Activated CD8-positive, alpha-beta memory T cell treated with anti-CD3 and anti-CD28 coated beads, Interleukin-2, amount 50 U/mL, for 1 hour (primary cell): Measurements from ENCODE around the gene NPR2.
A peak's percentile ranks its signal among the peaks of the same experiment; 100 is the strongest.

Experiments used
- DNase-seq: peaks from one replicate; pipeline ENCODE4 v3.0.0-alpha.2; 2020; ENCODE audit errors: extremely low read depth

The NPR2 gene

GRCh38 chr9:35800530-35800929 is 9.1 kb downstream of the NPR2 start:
- DNase-seq = no peak

- no peak for DNase-seq
These were observed 10.1 kb downstream of the NPR2 start for GRCh38 chr9:35801328-35802128.

- no peak for DNase-seq
These were observed 14.7 kb downstream of the NPR2 start for GRCh38 chr9:35806101-35806500.

GRCh38 chr9:35808433-35808832 is 17.0 kb downstream of the NPR2 start:
- no peak for DNase-seq

- DNase-seq = no peak
These were observed 18.7 kb downstream of the NPR2 start for GRCh38 chr9:35810122-35810521.

- DNase-seq = no peak
These were observed 20.1 kb downstream of the NPR2 start for GRCh38 chr9:35811381-35812024.

GRCh38 chr9:35812025-35812602 is 20.7 kb downstream of the NPR2 start, which contains the start of gene SPAG8:
TSS of gene SPAG8 (minus strand) at chr9:35812262. CDS start at chr9:35812147, 115 bp downstream.
- peak; percentile 96 for DNase-seq

- no peak for DNase-seq
These were observed 22.2 kb downstream of the NPR2 start for GRCh38 chr9:35813434-35814105.

GRCh38 chr9:35814106-35814840 is 22.9 kb downstream of the NPR2 start:
- no peak for DNase-seq

GRCh38 chr9:35814841-35815543 is 23.6 kb downstream of the NPR2 start, which contains the start of gene HINT2:
TSS of gene HINT2 (minus strand) at chr9:35815042. CDS start at chr9:35814979, 63 bp downstream.
- peak; percentile 91 for DNase-seq

- no peak for DNase-seq
These were observed 25.3 kb downstream of the NPR2 start for GRCh38 chr9:35816708-35817107.

GRCh38 chr9:35818341-35818740 is 26.9 kb downstream of the NPR2 start:
- DNase-seq = no peak

- no peak for DNase-seq
These were observed 28.7 kb downstream of the NPR2 start for GRCh38 chr9:35820076-35820475.

- no peak for DNase-seq
These were observed 31.5 kb downstream of the NPR2 start for GRCh38 chr9:35822926-35823325.

GRCh38 chr9:35826071-35826701 is 34.8 kb downstream of the NPR2 start:
- no peak for DNase-seq

- no peak for DNase-seq
These were observed 36.1 kb downstream of the NPR2 start for GRCh38 chr9:35827486-35827885.

GRCh38 chr9:35828716-35829083 is 37.3 kb downstream of the NPR2 start, which contains the start of gene FAM221B:
TSS of gene FAM221B (minus strand) at chr9:35828732. CDS start at chr9:35826161, 2,571 bp downstream.
- no peak for DNase-seq

GRCh38 chr9:35829084-35829763 is 37.8 kb downstream of the NPR2 start, which contains the start of gene TMEM8B:
TSS of gene TMEM8B (plus strand) at chr9:35829228. CDS start at chr9:35829448, 220 bp downstream.
- peak; percentile 86 for DNase-seq

- no peak for DNase-seq
These were observed 38.3 kb downstream of the NPR2 start for GRCh38 chr9:35829764-35830096.

- no peak for DNase-seq
These were observed 39.6 kb downstream of the NPR2 start for GRCh38 chr9:35831040-35831439.
